SK-N-MC (cell line): ENCODE measurements around the gene MTR.
A peak's percentile ranks its signal among the peaks of the same experiment; 100 is the strongest.

Experiments
- DNase-seq: peaks from one replicate; pipeline ENCODE4 v3.0.0-alpha.2; 2011; ENCODE audit warnings: low read depth, low spot score
- H3K27ac ChIP-seq: fragments of 200-600 bp; sonication (generic); 2 replicates; pipeline ENCODE4 v1.5.1; 2016; ENCODE audit warnings: mixed run types
- H3K36me3 ChIP-seq: fragments of 200-600 bp; sonication (generic); 2 replicates; pipeline ENCODE4 v1.6.1; 2017; ENCODE audit warnings: antibody characterized with exemption, low read length, mixed read lengths; ENCODE audit not compliant: insufficient read depth
- H3K4me3 ChIP-seq: fragments of 200-600 bp; sonication (generic); 2 replicates; pipeline ENCODE4 v1.5.1; 2016
- H3K9ac ChIP-seq: fragments of 200-600 bp; sonication (generic); 2 replicates; pipeline ENCODE4 v1.8.0; 2017; ENCODE audit warnings: mixed run types, mixed read lengths; ENCODE audit not compliant: insufficient read length
- H3K9me3 ChIP-seq: fragments of 200-600 bp; sonication (generic); 2 replicates; pipeline ENCODE4 v1.6.1; 2017; ENCODE audit warnings: low read depth, mild to moderate bottlenecking, antibody characterized with exemption, low read length, moderate library complexity, mixed read lengths
- EZH2 ChIP-seq: fragments of 200-600 bp; sonication (generic); IDR thresholded peaks from one replicate; pipeline ENCODE4 v1.6.1; 2017; ENCODE audit warnings: antibody characterized with exemption
- FOXP2 ChIP-seq: optimal IDR thresholded peaks from 2 replicates; pipeline ENCODE3; 2011; ENCODE audit warnings: mild to moderate bottlenecking, moderate library complexity; ENCODE audit not compliant: insufficient read depth; ENCODE audit errors: extremely low read length, control extremely low read depth
- POLR2AphosphoS5 ChIP-seq: IDR thresholded peaks from 2 replicates; pipeline ENCODE4 v1.6.1; 2012; ENCODE audit warnings: mild to moderate bottlenecking, low read depth, low read length, borderline replicate concordance

MTR gene

GRCh38 chr1:236766506-236766905 lies 28.6 kb upstream of the MTR start:
- no peak overlapping the region for H3K9ac ChIP-seq
- H3K27ac ChIP-seq, result peak overlapping the region; percentile 43; the same call in 1 of the 2 replicates
- no peak overlapping the region for H3K4me3 ChIP-seq
- no peaks in the 10 kb centered on the region for H3K9me3 ChIP-seq
- peaks cover 40% of the 10 kb centered on the region for H3K36me3 ChIP-seq
- DNase-seq, result no peak
- TF ChIP-seq FOXP2 (no peak), EZH2 (no peak), POLR2AphosphoS5 (no peak)

- no peak overlapping the region for H3K4me3 ChIP-seq
- no peak overlapping the region for H3K27ac ChIP-seq
- H3K9me3 ChIP-seq, result no peaks in the 10 kb centered on the region
- no peak overlapping the region for H3K9ac ChIP-seq
- TF ChIP-seq EZH2 (no peak), POLR2AphosphoS5 (no peak), FOXP2 (no peak)
- H3K36me3 ChIP-seq, result peaks cover 33% of the 10 kb centered on the region
- no peak for DNase-seq
Measured at GRCh38 chr1:236767276-236767675, 27.8 kb upstream of the MTR start.

GRCh38 chr1:236768601-236769000 lies 26.5 kb upstream of the MTR start:
- no peak overlapping the region for H3K9ac ChIP-seq
- peaks cover 21% of the 10 kb centered on the region for H3K36me3 ChIP-seq
- no peak overlapping the region for H3K4me3 ChIP-seq
- TF ChIP-seq FOXP2 (no peak), POLR2AphosphoS5 (no peak), EZH2 (no peak)
- H3K27ac ChIP-seq, result no peak overlapping the region
- no peaks in the 10 kb centered on the region for H3K9me3 ChIP-seq
- DNase-seq, result no peak

- no peak for DNase-seq
- TF ChIP-seq FOXP2 (no peak), POLR2AphosphoS5 (no peak), EZH2 (no peak)
- Histone ChIP-seq H3K9me3 (no peaks in the 10 kb centered on the region; the same call in 1 of the 2 replicates), H3K4me3 (no peak overlapping the region), H3K9ac (no peak overlapping the region), H3K27ac (no peak overlapping the region), H3K36me3 (no peaks in the 10 kb centered on the region)
Measured at GRCh38 chr1:236773919-236774318, 21.2 kb upstream of the MTR start.

GRCh38 chr1:236774926-236775325 lies 20.2 kb upstream of the MTR start:
- Histone ChIP-seq H3K36me3 (no peaks in the 10 kb centered on the region), H3K9me3 (no peaks in the 10 kb centered on the region; the same call in 1 of the 2 replicates), H3K27ac (no peak overlapping the region), H3K4me3 (no peak overlapping the region), H3K9ac (no peak overlapping the region)
- DNase-seq, result no peak
- TF ChIP-seq FOXP2, result no peak
- no peak for TF ChIP-seq EZH2
- TF ChIP-seq POLR2AphosphoS5, result no peak

GRCh38 chr1:236779312-236779711 lies 15.8 kb upstream of the MTR start:
- no peaks in the 10 kb centered on the region; the same call in 1 of the 2 replicates for H3K9me3 ChIP-seq
- H3K4me3 ChIP-seq, result no peak overlapping the region
- H3K36me3 ChIP-seq, result no peaks in the 10 kb centered on the region
- no peak overlapping the region for H3K27ac ChIP-seq
- no peak for TF ChIP-seq POLR2AphosphoS5
- no peak for TF ChIP-seq EZH2
- no peak for TF ChIP-seq FOXP2
- no peak overlapping the region for H3K9ac ChIP-seq
- DNase-seq, result no peak

GRCh38 chr1:236785477-236785876 lies 9.6 kb upstream of the MTR start:
- Histone ChIP-seq H3K27ac (no peak overlapping the region), H3K36me3 (no peaks in the 10 kb centered on the region), H3K9me3 (no peaks in the 10 kb centered on the region), H3K9ac (no peak overlapping the region), H3K4me3 (no peak overlapping the region)
- TF ChIP-seq EZH2 (no peak), POLR2AphosphoS5 (no peak), FOXP2 (no peak)
- DNase-seq, result no peak

GRCh38 chr1:236786453-236786852 lies 8.6 kb upstream of the MTR start:
- Histone ChIP-seq H3K36me3 (no peaks in the 10 kb centered on the region), H3K9me3 (no peaks in the 10 kb centered on the region), H3K9ac (no peak overlapping the region), H3K27ac (no peak overlapping the region), H3K4me3 (no peak overlapping the region)
- no peak for DNase-seq
- TF ChIP-seq EZH2 (no peak), FOXP2 (no peak), POLR2AphosphoS5 (no peak)

GRCh38 chr1:236794585-236795034 lies 482 bp upstream of the MTR start:
- H3K9me3 ChIP-seq, result no peaks in the 10 kb centered on the region
- peak overlapping the region; percentile 97 for H3K4me3 ChIP-seq
- H3K27ac ChIP-seq, result peak overlapping the region; percentile 76
- TF ChIP-seq EZH2, result no peak
- TF ChIP-seq FOXP2, result no peak
- TF ChIP-seq POLR2AphosphoS5, result no peak
- peak overlapping the region; percentile 66 for H3K9ac ChIP-seq
- no peak for DNase-seq
- no peaks in the 10 kb centered on the region for H3K36me3 ChIP-seq
